Stimulated activated CD4-positive, alpha-beta T cell treated with anti-CD3 and anti-CD28 coated beads, Interleukin-1b, Interleukin-23, amount 100 ng/mL, for 1 hour (primary cell): ENCODE data around the gene ALDH9A1.

Experiments used
- DNase-seq, 2 donors: peaks; one replicate each; pipeline ENCODE4 v3.0.0-alpha.2; 2020; ENCODE audit warnings: low read depth in 2 of 2

ALDH9A1 gene

GRCh38 chr1:165623624-165624023, 74.7 kb downstream of the ALDH9A1 start:
- DNase-seq, result no peak

GRCh38 chr1:165619647-165620151, 78.7 kb downstream of the ALDH9A1 start:
- DNase-seq, result no peak

- DNase-seq, result no peak
These were observed 81.3 kb downstream of the ALDH9A1 start for GRCh38 chr1:165616987-165617546.

DNA sequence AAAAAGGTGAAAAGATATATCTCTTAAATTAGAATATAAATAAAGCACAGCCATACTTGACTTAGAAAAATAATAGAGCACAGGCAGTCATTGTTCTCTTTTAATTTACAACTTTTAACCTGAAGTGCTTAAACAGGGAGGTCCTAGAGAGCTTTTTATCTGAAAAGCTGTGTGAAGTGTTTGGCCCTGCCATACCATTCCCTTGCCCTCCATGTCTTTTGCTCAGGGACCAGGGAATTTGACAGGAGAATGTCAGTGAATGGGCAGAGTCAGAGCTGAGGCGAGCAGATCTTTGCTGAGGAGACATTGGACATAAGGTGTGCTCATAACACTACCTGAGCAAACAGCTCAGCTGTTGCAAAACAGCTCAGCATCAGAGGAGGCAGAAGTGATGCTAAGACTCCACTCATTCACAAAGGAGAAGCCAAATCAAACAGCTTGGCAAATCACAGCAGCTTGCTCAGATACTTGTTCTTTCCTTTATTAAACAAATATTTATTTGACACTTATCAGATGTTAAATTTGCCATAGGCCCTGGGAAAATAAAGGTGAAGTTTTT, 82.2 kb downstream of the ALDH9A1 start:
- no peak for DNase-seq
